NB4 (cell line): ENCODE results near the gene LMTK3.

ENCODE experiments used
- DNase-seq: peaks from one replicate; pipeline ENCODE4 v3.0.0; 2010; ENCODE audit warnings: low read depth
- H3K4me3 ChIP-seq: one replicate; pipeline ENCODE4 v1.5.1; 2011; ENCODE audit warnings: mild to moderate bottlenecking, low read depth, low read length, moderate library complexity
- CTCF ChIP-seq: IDR thresholded peaks from one replicate; pipeline ENCODE4 v1.5.1; 2012; ENCODE audit warnings: low read depth, low read length
- MAX ChIP-seq: IDR thresholded peaks from 2 replicates; pipeline ENCODE4 v1.6.1; 2011; ENCODE audit warnings: low read depth, low read length
- MYC ChIP-seq: IDR thresholded peaks from 2 replicates; pipeline ENCODE4 v1.6.1; 2011; ENCODE audit warnings: low read depth, low read length
- POLR2A ChIP-seq: IDR thresholded peaks from 2 replicates; pipeline ENCODE4 v1.6.1; 2011; ENCODE audit warnings: mild to moderate bottlenecking; ENCODE audit not compliant: insufficient read length; ENCODE audit errors: extremely low read depth

The LMTK3 gene

DNA sequence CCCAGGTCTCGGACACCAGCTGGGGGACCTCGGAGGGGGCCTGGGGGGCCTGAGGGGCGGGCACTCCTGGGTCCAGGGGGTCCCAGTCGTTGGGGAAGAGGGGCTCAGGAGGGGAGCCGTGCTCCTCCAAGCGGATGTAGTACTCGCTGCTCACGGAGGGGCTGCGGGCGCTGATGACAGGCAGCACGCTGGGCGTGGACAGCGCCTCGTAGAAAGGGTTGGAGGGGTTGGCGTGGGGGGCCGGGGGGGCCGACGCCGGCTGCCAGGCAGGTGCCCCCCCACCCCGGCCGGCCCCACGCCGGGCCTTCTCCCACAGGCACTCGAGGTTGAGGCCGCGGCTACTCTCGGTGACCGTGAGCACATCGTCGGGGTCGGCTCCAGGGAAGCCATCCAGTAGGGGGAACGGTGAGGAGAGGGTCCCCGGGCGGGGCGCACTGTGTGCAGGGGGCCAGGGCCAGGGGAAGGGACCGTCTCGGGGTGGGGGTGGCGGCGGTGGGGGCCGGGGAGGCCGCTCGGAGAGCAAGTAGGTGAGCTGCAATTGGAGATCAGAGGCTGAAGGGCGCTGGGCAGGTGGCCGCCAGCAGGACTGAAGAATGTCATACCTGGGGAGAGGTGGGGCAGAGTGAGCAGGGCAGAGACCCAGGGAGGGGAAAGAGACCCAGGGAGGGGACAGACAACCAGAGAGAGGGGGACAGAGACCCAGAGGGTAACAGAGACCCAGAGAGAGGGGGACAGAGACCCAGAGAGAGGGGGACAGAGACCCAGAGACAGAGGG lies 12.1 kb downstream of the LMTK3 start:
- H3K4me3 ChIP-seq, result no peak overlapping the region
- no peak for DNase-seq
- no peak for TF ChIP-seq MAX
- TF ChIP-seq MYC, result no peak
- TF ChIP-seq CTCF, result no peak
- no peak for TF ChIP-seq POLR2A

DNA sequence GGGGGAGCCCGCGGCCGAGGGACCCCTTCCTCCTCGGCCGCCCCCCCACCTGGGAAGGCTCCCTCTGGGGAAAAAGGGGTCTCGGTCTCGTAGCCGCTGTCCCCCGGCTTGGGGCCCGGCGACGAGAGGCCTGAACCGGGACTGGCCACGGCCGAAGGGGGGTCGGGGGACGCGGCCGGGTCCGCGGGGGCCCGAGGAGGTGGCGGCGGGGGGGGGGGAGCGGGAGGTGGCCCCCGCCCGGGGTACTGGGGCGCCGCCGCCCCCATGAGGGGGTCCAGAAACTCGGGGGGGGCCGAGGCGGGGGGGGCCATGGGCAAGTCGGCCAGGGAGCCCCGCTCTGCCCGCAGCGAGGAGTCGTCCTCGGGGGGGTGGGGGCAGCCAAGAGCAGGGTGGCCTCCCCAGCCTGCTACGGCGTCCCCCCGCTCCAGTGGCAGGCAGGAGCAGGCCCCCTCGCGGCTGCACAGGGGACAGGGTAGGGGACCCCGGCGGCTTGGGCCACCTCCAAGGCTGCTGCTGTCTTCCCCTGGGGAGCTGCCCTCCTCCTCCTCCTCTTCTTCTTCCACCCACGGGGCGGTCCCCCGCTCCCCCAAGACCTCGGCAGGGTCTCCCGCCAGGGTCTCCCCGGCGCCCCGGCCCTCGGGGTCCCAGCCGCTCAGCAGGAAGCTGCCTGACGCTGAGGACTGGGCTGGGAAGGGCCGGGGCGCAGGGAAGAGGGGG lies 12.9 kb downstream of the LMTK3 start:
- TF ChIP-seq MYC (no peak), POLR2A (no peak), MAX (no peak), CTCF (no peak)
- DNase-seq, result no peak
- no peak overlapping the region for H3K4me3 ChIP-seq

DNA sequence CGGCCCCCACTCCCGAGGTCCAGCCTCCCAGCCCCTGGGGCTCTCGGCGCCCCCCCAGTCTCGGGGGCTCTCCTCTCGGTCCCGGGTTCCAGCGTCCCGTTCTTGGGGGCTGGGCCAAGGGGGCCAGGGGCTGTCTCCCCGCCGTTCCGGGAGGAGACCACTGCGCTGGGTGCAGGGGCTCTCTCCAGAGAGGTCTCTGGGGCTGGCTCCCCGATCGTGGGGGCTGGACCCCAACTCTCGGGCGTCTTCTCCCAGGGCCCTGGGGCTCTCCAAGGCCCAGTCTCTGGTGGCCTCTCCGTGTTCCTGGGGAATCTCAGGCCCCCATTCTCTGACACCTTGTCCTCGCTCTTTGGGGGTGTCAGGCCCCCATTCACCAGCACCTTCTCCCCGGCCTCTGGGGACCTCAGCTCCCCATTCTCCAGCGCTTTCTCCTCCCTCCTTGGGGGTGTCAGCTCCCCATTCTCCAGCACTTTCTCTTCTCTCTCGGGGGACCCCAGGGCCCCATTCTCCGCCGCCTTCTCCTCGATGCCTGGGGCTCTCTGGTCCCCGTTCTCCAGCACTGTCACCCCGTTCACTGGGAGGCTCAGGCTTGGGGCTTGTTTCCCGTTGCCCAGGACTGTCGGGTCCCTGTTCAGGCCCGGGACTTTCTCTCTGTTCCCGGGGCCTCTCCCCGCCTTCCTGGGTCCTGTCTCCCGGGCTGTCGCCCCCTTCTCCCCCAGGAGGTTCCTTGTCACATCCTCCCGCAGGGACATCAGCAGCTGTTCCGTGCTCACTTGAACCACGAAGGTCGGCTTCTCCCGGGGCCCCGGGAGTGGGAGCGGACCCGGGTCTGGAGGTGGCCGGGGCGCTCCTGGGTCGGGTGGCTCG lies 13.7 kb downstream of the LMTK3 start:
- no peak overlapping the region for H3K4me3 ChIP-seq
- no peak for DNase-seq
- TF ChIP-seq CTCF (no peak), MYC (no peak), MAX (no peak), POLR2A (no peak)

- no peak overlapping the region for H3K4me3 ChIP-seq
- no peak for DNase-seq
- TF ChIP-seq CTCF, result no peak
- TF ChIP-seq POLR2A, result no peak
- no peak for TF ChIP-seq MAX
- no peak for TF ChIP-seq MYC
These were observed 14.5 kb downstream of the LMTK3 start for GRCh38 chr19:48496959-48497727.

DNA sequence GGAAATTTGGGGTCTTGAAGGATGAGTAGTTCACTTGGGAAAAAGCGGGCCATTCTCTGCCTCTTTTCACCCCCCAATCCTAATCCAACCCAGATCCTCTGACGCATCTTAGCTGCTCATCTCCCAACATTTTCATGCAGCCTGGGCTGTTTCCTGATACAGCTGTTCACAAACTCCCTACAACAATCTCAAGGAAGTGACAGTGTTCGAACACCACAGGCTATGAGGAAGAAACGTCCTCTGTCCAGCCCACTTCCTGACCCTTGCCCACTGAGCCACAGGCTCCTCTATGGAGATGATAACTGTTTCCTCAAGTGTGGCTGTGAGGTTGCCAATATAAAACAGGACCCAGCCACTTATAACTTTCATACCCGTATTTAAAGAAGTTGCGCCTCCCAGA lies 16.2 kb downstream of the LMTK3 start:
- H3K4me3 ChIP-seq, result no peak overlapping the region
- peak; percentile 82 for DNase-seq
- TF ChIP-seq CTCF, result no peak
- no peak for TF ChIP-seq POLR2A
- TF ChIP-seq MYC, result peak; percentile 57; the same call in 1 of the 2 replicates
- 0 out of 2 replicates have a peak, but pooled peaks have one; percentile 26 for TF ChIP-seq MAX
